HepG2 (cell line): Measurements from ENCODE around the gene MBD5. TPM values are rescaled to one million over a fixed set of nuclear protein-coding genes. Genes with fewer than 3 reads are reported as not detected.
A peak's percentile ranks its signal among the peaks of the same experiment; 100 is the strongest.

Source experiments
- ATAC-seq: fragments of 200-7000 bp; cut with Tn5 transposase; 3 replicates; pipeline ENCODE4 v1.9.1; 2020; ENCODE audit warnings: mild to moderate bottlenecking, moderate library complexity
- BruUV-seq: library from RNA; stranded (reverse); fragments of 400-500 nt; replicated peaks from 2 replicates; lab custom pipeline; 2021; lab: Mats Ljungman, UMichigan
- CTCF ChIA-PET: fragments of 300-600 bp; formaldehyde crosslinking; extraction: SDS; loops from one replicate; lab custom pipeline; 2021; ENCODE audit warnings: low total read pairs, inconsistent platforms, low intra/inter-chr PET ratio; lab: Yijun Ruan, JAX
- POLR2A ChIA-PET: fragments of 350-600 bp; sonication (Branson Sonifier 250); formaldehyde crosslinking; loops from one replicate; lab custom pipeline; 2020; ENCODE audit warnings: antibody characterized with exemption, inconsistent platforms; lab: Yijun Ruan, JAX
- DNase-seq: peaks from one replicate; pipeline ENCODE4 v3.0.0-alpha.2; 2015; ENCODE audit warnings: low spot score
- FAIRE-seq: peaks from 3 replicates; lab custom pipeline; 2011; peaks lifted over from hg19 to GRCh38; lab: Jason Lieb, UNC
- H2AFZ ChIP-seq: one replicate; pipeline ENCODE4 v1.6.1; 2011; ENCODE audit warnings: low read length, inconsistent platforms
- H3K27ac ChIP-seq: fragments of 300-600 bp; 3 replicates; pipeline ENCODE4 v1.8.0; 2011; ENCODE audit warnings: mixed run types, mild to moderate bottlenecking, mixed read lengths, low read length, inconsistent platforms; ENCODE audit not compliant: insufficient read depth; ENCODE audit errors: extremely low read length
- H3K27me3 ChIP-seq, 2 experiments: fragments of 200-600 bp in 1 of 2; 2 replicates in 1 of 2; 3 replicates in 1 of 2; pipeline versions ENCODE4 v1.6.0 to v1.8.0; 2011; ENCODE audit warnings: low read length in 2 of 2, mild to moderate bottlenecking in 2 of 2, moderate library complexity in 2 of 2, inconsistent platforms in 1 of 2; ENCODE audit not compliant: insufficient read depth in 2 of 2, control insufficient read depth in 1 of 2
- H3K36me3 ChIP-seq, 2 experiments: fragments of 200-600 bp in 1 of 2; replicated peaks in 1 of 2; 2 replicates in 1 of 2; 3 replicates in 1 of 2; pipeline versions ENCODE4 v1.5.1 to v1.8.0; 2011; ENCODE audit warnings: low read length in 2 of 2, inconsistent platforms in 1 of 2; ENCODE audit not compliant: insufficient read depth in 2 of 2, control insufficient read depth in 1 of 2
- H3K4me1 ChIP-seq: 2 replicates; pipeline ENCODE4 v1.5.1; 2012; ENCODE audit warnings: low read length, inconsistent platforms; ENCODE audit not compliant: insufficient read depth
- H3K4me2 ChIP-seq: 2 replicates; pipeline ENCODE4 v1.6.0; 2011; ENCODE audit warnings: low read depth, low read length, inconsistent platforms
- H3K4me3 ChIP-seq, 3 experiments: fragments of 200-600 bp in 1 of 3; sonication (generic), shearing (Covaris generic) in 1 of 3; replicated peaks in 1 of 3; 2 replicates each; pipeline ENCODE4 v1.5.1; 2011 to 2016; ENCODE audit warnings: low read length in 3 of 3, inconsistent platforms in 2 of 3, low read depth in 2 of 3, mild to moderate bottlenecking in 2 of 3, control low read depth in 1 of 3, mixed read lengths in 1 of 3; ENCODE audit not compliant: insufficient read depth in 1 of 3
- H3K79me2 ChIP-seq: one replicate; pipeline ENCODE4 v1.6.1; 2011; ENCODE audit warnings: low read length, inconsistent platforms; ENCODE audit not compliant: insufficient read depth
- H3K9ac ChIP-seq: 2 replicates; pipeline ENCODE4 v1.6.0; 2011; ENCODE audit warnings: mild to moderate bottlenecking, low read depth, low read length, inconsistent platforms; ENCODE audit not compliant: insufficient read depth
- H3K9me3 ChIP-seq: 2 replicates; pipeline ENCODE4 v1.5.1; 2012; ENCODE audit warnings: mild to moderate bottlenecking, low read length
- H4K20me1 ChIP-seq: 2 replicates; pipeline ENCODE4 v1.6.0; 2011; ENCODE audit warnings: inconsistent platforms, mild to moderate bottlenecking, low read length, moderate library complexity; ENCODE audit not compliant: insufficient read depth
- BHLHE40 ChIP-seq: IDR thresholded peaks from 2 replicates; pipeline ENCODE4 v1.6.1; 2011; ENCODE audit warnings: low read length, improper control_type of control experiment
- ETV5 ChIP-seq: IDR thresholded peaks from 2 replicates; pipeline ENCODE4 v1.6.1; 2018; ENCODE audit warnings: missing biosample characterization, missing genetic modification reagents, inconsistent platforms, borderline replicate concordance
- HIVEP1 ChIP-seq: sonication (generic); formaldehyde crosslinking; IDR thresholded peaks from 2 replicates; pipeline ENCODE4 v1.4.0; 2020; ENCODE audit warnings: mild to moderate bottlenecking, missing genetic modification reagents
- HNF4G ChIP-seq, 2 experiments: sonication (generic) in 1 of 2; formaldehyde crosslinking in 1 of 2; IDR thresholded peaks; 2 replicates each; pipeline versions ENCODE4 v1.4.0 to v1.6.1; 2011 to 2020; ENCODE audit warnings: borderline replicate concordance in 2 of 2, low read depth in 2 of 2, mild to moderate bottlenecking in 2 of 2, low read length in 1 of 2, missing genetic modification reagents in 1 of 2, moderate library complexity in 1 of 2
- JUNB ChIP-seq: sonication (generic); formaldehyde crosslinking; IDR thresholded peaks from 2 replicates; pipeline ENCODE4 v1.8.0; 2022; ENCODE audit warnings: missing genetic modification reagents, mild to moderate bottlenecking, borderline replicate concordance
- KDM6A ChIP-seq: IDR thresholded peaks from 2 replicates; pipeline ENCODE4 v1.6.1; 2016; ENCODE audit warnings: low read depth
- MYNN ChIP-seq: sonication (generic); formaldehyde crosslinking; IDR thresholded peaks from 2 replicates; pipeline ENCODE4 v1.4.0; 2020; ENCODE audit warnings: mild to moderate bottlenecking, low read depth, missing genetic modification reagents
- RCOR2 ChIP-seq: IDR thresholded peaks from 2 replicates; pipeline ENCODE4 v1.6.1; 2016; ENCODE audit warnings: missing biosample characterization, missing genetic modification reagents
- YEATS4 ChIP-seq: sonication (generic); formaldehyde crosslinking; IDR thresholded peaks from 2 replicates; pipeline ENCODE4 v1.4.0; 2020; ENCODE audit warnings: missing genetic modification reagents, borderline replicate concordance
- ZNF33B ChIP-seq: sonication (generic); formaldehyde crosslinking; IDR thresholded peaks from 2 replicates; pipeline ENCODE4 v1.5.1; 2020; ENCODE audit warnings: mild to moderate bottlenecking, missing genetic modification reagents
- ZNF350 ChIP-seq: sonication (generic); formaldehyde crosslinking; IDR thresholded peaks from 2 replicates; pipeline ENCODE4 v1.4.0; 2020; ENCODE audit warnings: mild to moderate bottlenecking, low read depth, missing genetic modification reagents, borderline replicate concordance
- ZNF383 ChIP-seq: sonication (generic); formaldehyde crosslinking; IDR thresholded peaks from 2 replicates; pipeline ENCODE4 v1.4.0; 2020; ENCODE audit warnings: missing genetic modification reagents, mild to moderate bottlenecking, borderline replicate concordance
- ZSCAN29 ChIP-seq: sonication (generic); formaldehyde crosslinking; conservative IDR thresholded peaks from 2 replicates; pipeline ENCODE4 v1.4.0; 2020; ENCODE audit warnings: mild to moderate bottlenecking, missing genetic modification reagents
- WGBS: methylation state at CpG from one replicate; pipeline ENCODE4 v1.1.6; 2017; ENCODE audit warnings: low lambda C conversion rate; 5-methylcytosine and 5-hydroxymethylcytosine counted together
- in situ Hi-C: cut with HindIII; loops from 2 replicates; pipeline ENCODE4 v1.10.0; 2017; ENCODE audit warnings: low pct_unique_long_range_greater_than_20kb; ENCODE audit not compliant: extremely low pct_ligation_motif_present
- intact Hi-C: fragments of 100-400 bp; cut with micrococcal nuclease; formaldehyde crosslinking; loops from one replicate; pipeline ENCODE4 v1.10.0; 2022; ENCODE audit not compliant: unreplicated experiment
- polyA plus RNA-seq, 8 experiments: library from polyadenylated mRNA; depleted of rRNA in 3 of 8; stranded (reverse) in 7 of 8; unstranded in 1 of 8; fragments of >200 nt; fragmentation: Illumina TruSeq in 4 of 8; extraction: Trizol in 4 of 8; gene quantifications; 2 replicates each; pipeline versions ENCODE4 v1.2.1 to v1.2.3, GENCODE V29; 2011 to 2016; ENCODE audit warnings: low read depth in 4 of 8, missing spikeins in 1 of 8, mixed read lengths in 1 of 8; ENCODE audit not compliant: insufficient read depth in 1 of 8
- total RNA-seq, 5 experiments: library from RNA; depleted of rRNA; stranded (reverse); fragments of >200 nt; fragmentation: Illumina TruSeq; extraction: Trizol; gene quantifications; 2 replicates each; pipeline ENCODE4 v1.2.3, GENCODE V29; 2016; ENCODE audit warnings: low read depth in 1 of 5

The MBD5 gene
- total and polyA plus RNA-seq, 2 of the 13 experiments (the other 11 are each of a cell fraction or from before 2014, with no cell fraction given) = 13.5 to 26.4 TPM

DNA sequence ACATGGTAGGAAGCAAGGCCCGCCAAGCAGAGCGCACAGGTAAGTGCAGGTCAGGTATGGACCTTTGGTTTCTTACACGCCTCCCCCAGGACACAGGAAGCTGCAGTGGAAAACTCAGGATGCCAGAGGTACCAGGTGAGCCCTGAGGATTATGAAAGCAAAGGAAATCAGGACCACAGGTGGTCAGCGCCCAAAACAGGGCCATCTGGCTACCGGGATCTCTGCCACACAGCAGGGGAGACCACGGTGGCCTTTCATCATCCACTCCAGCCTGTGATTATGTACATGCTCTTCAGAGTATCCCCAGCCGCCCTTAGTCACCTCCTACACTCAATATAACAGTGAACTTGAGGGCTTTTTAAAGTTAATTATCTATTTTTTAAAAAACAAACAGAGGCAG lies 498.1 kb downstream of the MBD5 start:
- TF ChIP-seq ZSCAN29 (CRISPR knock-in tag) (no peak), RCOR2 (no peak), BHLHE40 (no peak), ZNF33B (CRISPR knock-in tag) (no peak), JUNB (CRISPR knock-in tag) (no peak), HIVEP1 (no peak), ZNF350 (CRISPR knock-in tag) (no peak), YEATS4 (CRISPR knock-in tag) (no peak), ZNF383 (CRISPR knock-in tag) (no peak), KDM6A (CRISPR knock-in tag) (no peak), ETV5 (CRISPR knock-in tag) (no peak), MYNN (no peak), HNF4G (IDR thresholded peaks at IDR 0.05; ENCODE audit: borderline replicate concordance, low read depth, low read length) (no peak), HNF4G (CRISPR knock-in tag; IDR thresholded peaks at IDR 0.05; ENCODE audit: borderline replicate concordance, low read depth) (no peak)
- 50% methylated on average over 7 of the region's 7 CpGs for WGBS
- FAIRE-seq (no peak), DNase-seq (no peak), ATAC-seq (peak; percentile 60)
- Histone ChIP-seq H3K4me1 (no peaks in the 10 kb centered on the region), H3K4me2 (no peak overlapping the region), H3K9me3 (no peaks in the 10 kb centered on the region), H3K79me2 (no peaks in the 10 kb centered on the region), H2AFZ (no peak overlapping the region), H3K27me3 (no peaks in the 10 kb centered on the region), H3K27ac (no peak overlapping the region), H4K20me1 (no peaks in the 10 kb centered on the region), H3K4me3 (no peak overlapping the region), H3K36me3 (no peaks in the 10 kb centered on the region), H3K9ac (no peak overlapping the region)
- intact Hi-C loops (no loop called here), in situ Hi-C loops (no loop called here)
- CTCF ChIA-PET = no interaction called here
- no TSS peak for BruUV-seq
- POLR2A ChIA-PET = no interaction called here
